ENCODE measurements around the gene TLE3.

DNA sequence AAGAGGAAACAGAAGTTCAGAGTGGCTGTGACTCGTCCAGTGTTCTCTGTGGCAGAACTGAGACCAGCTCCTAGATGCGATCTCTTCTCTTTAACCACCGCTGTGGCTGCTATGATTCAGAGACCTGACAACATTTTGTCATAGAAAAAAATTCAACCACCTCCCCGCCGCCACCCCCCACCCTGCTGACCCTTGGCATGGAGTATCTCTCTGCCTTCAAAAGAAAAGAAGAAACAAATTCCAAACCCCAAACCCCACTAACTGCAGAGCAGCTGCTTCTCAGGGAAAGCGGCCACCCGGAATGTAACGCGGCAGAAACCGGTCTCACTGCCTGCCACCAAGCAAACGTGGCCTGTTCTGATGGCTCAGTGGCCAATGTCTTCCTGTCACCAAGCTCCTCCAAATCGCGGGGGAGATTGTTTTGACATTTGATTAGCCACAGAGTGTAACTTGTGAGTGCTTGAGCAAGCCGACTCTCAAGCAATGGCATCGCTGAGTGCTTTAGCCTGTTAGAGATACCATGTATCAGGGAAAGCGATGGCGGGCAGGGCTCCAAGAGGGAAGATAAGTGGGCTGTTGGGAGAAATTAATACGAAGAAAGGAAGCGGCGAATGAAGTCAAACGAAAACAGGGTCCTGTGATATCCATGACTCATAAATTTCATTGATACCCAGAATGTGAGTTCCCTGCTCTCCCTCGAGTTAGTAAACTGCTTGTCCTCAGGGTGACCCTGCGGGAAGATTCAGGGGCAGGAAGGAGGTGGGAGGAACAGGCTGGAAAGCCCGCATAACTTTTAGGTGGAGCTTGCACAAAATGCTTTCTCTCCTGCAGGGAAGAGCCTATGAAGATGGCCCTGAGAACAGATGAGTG, 44.8 kb upstream of the TLE3 start:
- TF ChIP-seq, protein P1, sequence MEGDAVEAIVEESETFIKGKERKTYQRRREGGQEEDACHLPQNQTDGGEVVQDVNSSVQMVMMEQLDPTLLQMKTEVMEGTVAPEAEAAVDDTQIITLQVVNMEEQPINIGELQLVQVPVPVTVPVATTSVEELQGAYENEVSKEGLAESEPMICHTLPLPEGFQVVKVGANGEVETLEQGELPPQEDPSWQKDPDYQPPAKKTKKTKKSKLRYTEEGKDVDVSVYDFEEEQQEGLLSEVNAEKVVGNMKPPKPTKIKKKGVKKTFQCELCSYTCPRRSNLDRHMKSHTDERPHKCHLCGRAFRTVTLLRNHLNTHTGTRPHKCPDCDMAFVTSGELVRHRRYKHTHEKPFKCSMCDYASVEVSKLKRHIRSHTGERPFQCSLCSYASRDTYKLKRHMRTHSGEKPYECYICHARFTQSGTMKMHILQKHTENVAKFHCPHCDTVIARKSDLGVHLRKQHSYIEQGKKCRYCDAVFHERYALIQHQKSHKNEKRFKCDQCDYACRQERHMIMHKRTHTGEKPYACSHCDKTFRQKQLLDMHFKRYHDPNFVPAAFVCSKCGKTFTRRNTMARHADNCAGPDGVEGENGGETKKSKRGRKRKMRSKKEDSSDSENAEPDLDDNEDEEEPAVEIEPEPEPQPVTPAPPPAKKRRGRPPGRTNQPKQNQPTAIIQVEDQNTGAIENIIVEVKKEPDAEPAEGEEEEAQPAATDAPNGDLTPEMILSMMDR (optimal IDR thresholded peaks at IDR 0.05 in 1 of 3, IDR thresholded peaks at IDR 0.05 in 1 of 3, conservative IDR thresholded peaks at IDR 0.05 in 1 of 3; ENCODE audit: extremely low read depth in 1 of 3, insufficient read depth in 2 of 3, low read length in 3 of 3): no peak
- no peak for TF ChIP-seq EZH2 (IDR thresholded peaks at IDR 0.05; ENCODE audit: low read length)
